GM12864 (cell line): ENCODE results near the gene SMARCD1.

Source experiments
- DNase-seq: peaks from one replicate; pipeline ENCODE4 v3.0.0-alpha.2; 2011; ENCODE audit warnings: low read depth
- H3K4me3 ChIP-seq: 2 replicates; pipeline ENCODE4 v1.5.1; 2011; ENCODE audit warnings: mild to moderate bottlenecking, low read depth, low read length, control low read depth
- CTCF ChIP-seq: IDR thresholded peaks from 2 replicates; pipeline ENCODE4 v1.5.1; 2011; ENCODE audit warnings: low read depth, mild to moderate bottlenecking, moderate library complexity, low read length, control low read depth, inconsistent platforms; ENCODE audit errors: missing control alignments

The SMARCD1 gene

GRCh38 chr12:50103351-50103750 is 18.2 kb downstream of the SMARCD1 start:
- no peak for DNase-seq
- no peak overlapping the region for H3K4me3 ChIP-seq
- TF ChIP-seq CTCF: no peak

- no peak for TF ChIP-seq CTCF
- DNase-seq: no peak
- H3K4me3 ChIP-seq: no peak within 1 kb of the TSS
Observed at GRCh38 chr12:50103767-50104321, 18.7 kb downstream of the SMARCD1 start, which contains the start of gene GPD1. GPD1 (plus strand) TSS chr12:50104008; CDS start chr12:50104051, 43 bp downstream.

- no peak for DNase-seq
- no peak for TF ChIP-seq CTCF
- no peak overlapping the region for H3K4me3 ChIP-seq
Observed at GRCh38 chr12:50104417-50105366, 19.6 kb downstream of the SMARCD1 start.

GRCh38 chr12:50105913-50106450 is 20.8 kb downstream of the SMARCD1 start:
- no peak for DNase-seq
- TF ChIP-seq CTCF: no peak
- H3K4me3 ChIP-seq: no peak overlapping the region

GRCh38 chr12:50106907-50107306 is 21.8 kb downstream of the SMARCD1 start:
- TF ChIP-seq CTCF: no peak
- DNase-seq: no peak

GRCh38 chr12:50107416-50108268 is 22.5 kb downstream of the SMARCD1 start:
- no peak for TF ChIP-seq CTCF
- no peak overlapping the region for H3K4me3 ChIP-seq
- no peak for DNase-seq

More at GRCh38 chr12:50106907-50107306, 21.8 kb downstream of the SMARCD1 start:
- H3K4me3 ChIP-seq: no peak overlapping the region
